Measurements from ENCODE around the gene PON3. TPM values are rescaled to one million over a fixed set of nuclear protein-coding genes. Genes with fewer than 3 reads are reported as not detected.

PON3 gene
- total and polyA plus RNA-seq, 2 of the 13 experiments (the other 11 are each of a cell fraction or from before 2014, with no cell fraction given): 23.6 to 37.8 TPM

DNA sequence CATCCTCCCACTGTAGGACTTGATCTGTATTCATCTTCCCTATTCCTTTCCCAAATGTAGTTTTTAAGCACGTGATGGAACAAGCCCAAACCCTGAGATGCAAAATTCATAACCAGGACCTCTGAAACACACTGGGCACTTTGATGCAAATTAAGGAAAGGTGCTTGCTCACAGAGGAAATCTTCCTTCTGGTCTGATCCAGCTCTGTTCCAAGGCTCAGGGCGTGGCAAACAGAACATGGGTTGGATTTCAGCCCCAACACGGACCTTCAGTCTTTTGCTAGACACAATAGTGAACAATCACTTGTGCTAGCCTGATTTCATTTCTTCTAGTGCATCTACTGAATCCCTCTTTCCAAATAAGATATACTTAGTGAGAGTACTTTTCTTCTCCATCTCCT, 27.9 kb downstream of the PON3 start:
- in situ Hi-C loops (cut with HindIII; ENCODE audit: extremely low pct_ligation_motif_present, low pct_unique_long_range_greater_than_20kb): no loop called here

More for the DNA sequence above, 27.9 kb downstream of the PON3 start:
- WGBS (ENCODE audit: low lambda C conversion rate): 97% methylated on average over 3 of the region's 3 CpGs
- TF ChIP-seq ZNF678 (CRISPR knock-in tag; IDR thresholded peaks at IDR 0.05): no peak
- TF ChIP-seq, protein P1, sequence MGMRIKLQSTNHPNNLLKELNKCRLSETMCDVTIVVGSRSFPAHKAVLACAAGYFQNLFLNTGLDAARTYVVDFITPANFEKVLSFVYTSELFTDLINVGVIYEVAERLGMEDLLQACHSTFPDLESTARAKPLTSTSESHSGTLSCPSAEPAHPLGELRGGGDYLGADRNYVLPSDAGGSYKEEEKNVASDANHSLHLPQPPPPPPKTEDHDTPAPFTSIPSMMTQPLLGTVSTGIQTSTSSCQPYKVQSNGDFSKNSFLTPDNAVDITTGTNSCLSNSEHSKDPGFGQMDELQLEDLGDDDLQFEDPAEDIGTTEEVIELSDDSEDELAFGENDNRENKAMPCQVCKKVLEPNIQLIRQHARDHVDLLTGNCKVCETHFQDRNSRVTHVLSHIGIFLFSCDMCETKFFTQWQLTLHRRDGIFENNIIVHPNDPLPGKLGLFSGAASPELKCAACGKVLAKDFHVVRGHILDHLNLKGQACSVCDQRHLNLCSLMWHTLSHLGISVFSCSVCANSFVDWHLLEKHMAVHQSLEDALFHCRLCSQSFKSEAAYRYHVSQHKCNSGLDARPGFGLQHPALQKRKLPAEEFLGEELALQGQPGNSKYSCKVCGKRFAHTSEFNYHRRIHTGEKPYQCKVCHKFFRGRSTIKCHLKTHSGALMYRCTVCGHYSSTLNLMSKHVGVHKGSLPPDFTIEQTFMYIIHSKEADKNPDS (CRISPR knock-in tag; IDR thresholded peaks at IDR 0.05): no peak
- no peak for TF ChIP-seq CENPT (CRISPR knock-in tag; IDR thresholded peaks at IDR 0.05; ENCODE audit: low read depth)
- no peak for TF ChIP-seq NFKB2 (CRISPR knock-in tag; IDR thresholded peaks at IDR 0.05; ENCODE audit: borderline replicate concordance)
- no peak for TF ChIP-seq ZNF124 (CRISPR knock-in tag; IDR thresholded peaks at IDR 0.05)
- no peak for TF ChIP-seq KLF16 (CRISPR knock-in tag; IDR thresholded peaks at IDR 0.05)
- TF ChIP-seq, protein P2, sequence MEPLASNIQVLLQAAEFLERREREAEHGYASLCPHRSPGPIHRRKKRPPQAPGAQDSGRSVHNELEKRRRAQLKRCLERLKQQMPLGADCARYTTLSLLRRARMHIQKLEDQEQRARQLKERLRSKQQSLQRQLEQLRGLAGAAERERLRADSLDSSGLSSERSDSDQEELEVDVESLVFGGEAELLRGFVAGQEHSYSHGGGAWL (CRISPR knock-in tag; IDR thresholded peaks at IDR 0.05): no peak
- TF ChIP-seq, protein P3, sequence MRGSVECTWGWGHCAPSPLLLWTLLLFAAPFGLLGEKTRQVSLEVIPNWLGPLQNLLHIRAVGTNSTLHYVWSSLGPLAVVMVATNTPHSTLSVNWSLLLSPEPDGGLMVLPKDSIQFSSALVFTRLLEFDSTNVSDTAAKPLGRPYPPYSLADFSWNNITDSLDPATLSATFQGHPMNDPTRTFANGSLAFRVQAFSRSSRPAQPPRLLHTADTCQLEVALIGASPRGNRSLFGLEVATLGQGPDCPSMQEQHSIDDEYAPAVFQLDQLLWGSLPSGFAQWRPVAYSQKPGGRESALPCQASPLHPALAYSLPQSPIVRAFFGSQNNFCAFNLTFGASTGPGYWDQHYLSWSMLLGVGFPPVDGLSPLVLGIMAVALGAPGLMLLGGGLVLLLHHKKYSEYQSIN (CRISPR knock-in tag; IDR thresholded peaks at IDR 0.05; ENCODE audit: borderline replicate concordance): no peak
- TF ChIP-seq TP53 (CRISPR knock-in tag; conservative IDR thresholded peaks at IDR 0.05): no peak
- TF ChIP-seq YEATS2 (CRISPR knock-in tag; IDR thresholded peaks at IDR 0.05; ENCODE audit: borderline replicate concordance): no peak
- no peak for TF ChIP-seq RELA (CRISPR knock-in tag; IDR thresholded peaks at IDR 0.05)
- TF ChIP-seq, protein P4, sequence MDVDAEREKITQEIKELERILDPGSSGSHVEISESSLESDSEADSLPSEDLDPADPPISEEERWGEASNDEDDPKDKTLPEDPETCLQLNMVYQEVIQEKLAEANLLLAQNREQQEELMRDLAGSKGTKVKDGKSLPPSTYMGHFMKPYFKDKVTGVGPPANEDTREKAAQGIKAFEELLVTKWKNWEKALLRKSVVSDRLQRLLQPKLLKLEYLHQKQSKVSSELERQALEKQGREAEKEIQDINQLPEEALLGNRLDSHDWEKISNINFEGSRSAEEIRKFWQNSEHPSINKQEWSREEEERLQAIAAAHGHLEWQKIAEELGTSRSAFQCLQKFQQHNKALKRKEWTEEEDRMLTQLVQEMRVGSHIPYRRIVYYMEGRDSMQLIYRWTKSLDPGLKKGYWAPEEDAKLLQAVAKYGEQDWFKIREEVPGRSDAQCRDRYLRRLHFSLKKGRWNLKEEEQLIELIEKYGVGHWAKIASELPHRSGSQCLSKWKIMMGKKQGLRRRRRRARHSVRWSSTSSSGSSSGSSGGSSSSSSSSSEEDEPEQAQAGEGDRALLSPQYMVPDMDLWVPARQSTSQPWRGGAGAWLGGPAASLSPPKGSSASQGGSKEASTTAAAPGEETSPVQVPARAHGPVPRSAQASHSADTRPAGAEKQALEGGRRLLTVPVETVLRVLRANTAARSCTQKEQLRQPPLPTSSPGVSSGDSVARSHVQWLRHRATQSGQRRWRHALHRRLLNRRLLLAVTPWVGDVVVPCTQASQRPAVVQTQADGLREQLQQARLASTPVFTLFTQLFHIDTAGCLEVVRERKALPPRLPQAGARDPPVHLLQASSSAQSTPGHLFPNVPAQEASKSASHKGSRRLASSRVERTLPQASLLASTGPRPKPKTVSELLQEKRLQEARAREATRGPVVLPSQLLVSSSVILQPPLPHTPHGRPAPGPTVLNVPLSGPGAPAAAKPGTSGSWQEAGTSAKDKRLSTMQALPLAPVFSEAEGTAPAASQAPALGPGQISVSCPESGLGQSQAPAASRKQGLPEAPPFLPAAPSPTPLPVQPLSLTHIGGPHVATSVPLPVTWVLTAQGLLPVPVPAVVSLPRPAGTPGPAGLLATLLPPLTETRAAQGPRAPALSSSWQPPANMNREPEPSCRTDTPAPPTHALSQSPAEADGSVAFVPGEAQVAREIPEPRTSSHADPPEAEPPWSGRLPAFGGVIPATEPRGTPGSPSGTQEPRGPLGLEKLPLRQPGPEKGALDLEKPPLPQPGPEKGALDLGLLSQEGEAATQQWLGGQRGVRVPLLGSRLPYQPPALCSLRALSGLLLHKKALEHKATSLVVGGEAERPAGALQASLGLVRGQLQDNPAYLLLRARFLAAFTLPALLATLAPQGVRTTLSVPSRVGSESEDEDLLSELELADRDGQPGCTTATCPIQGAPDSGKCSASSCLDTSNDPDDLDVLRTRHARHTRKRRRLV (CRISPR knock-in tag; IDR thresholded peaks at IDR 0.05): no peak
- Histone ChIP-seq H4K20me1 (ENCODE audit: insufficient read depth, low read length) (no peaks in the 10 kb centered on the region), H3K4me3 (replicated peaks in 1 of 3; ENCODE audit: insufficient read depth in 1 of 3, low read depth in 2 of 3, low read length in 3 of 3) (no peak overlapping the region), H2AFZ (ENCODE audit: low read length) (no peak overlapping the region), H3K27me3 (ENCODE audit: control insufficient read depth in 1 of 2, insufficient read depth in 2 of 2, low read length in 2 of 2) (no peaks in the 10 kb centered on the region), H3K36me3 (replicated peaks in 1 of 2; ENCODE audit: control insufficient read depth in 1 of 2, insufficient read depth in 2 of 2, low read length in 2 of 2) (peaks cover 0 to 8% of the 10 kb centered on the region in 2 experiments; a peak in 2 of 5 replicates), H3K4me1 (ENCODE audit: insufficient read depth, low read length) (no peaks in the 10 kb centered on the region), H3K4me2 (ENCODE audit: low read depth, low read length) (no peak overlapping the region), H3K9ac (ENCODE audit: insufficient read depth, low read depth, low read length) (no peak overlapping the region), H3K79me2 (ENCODE audit: insufficient read depth, low read length) (no peaks in the 10 kb centered on the region), H3K9me3 (ENCODE audit: low read length) (no peaks in the 10 kb centered on the region), H3K27ac (ENCODE audit: extremely low read length, insufficient read depth, low read length) (no peak overlapping the region)
- ChIA-PET POLR2A (no interaction called here), CTCF (ENCODE audit: low intra/inter-chr PET ratio, low total read pairs) (no interaction called here)
- no peak for DNase-seq (ENCODE audit: low spot score)
- no peak for FAIRE-seq
- no TSS peak for BruUV-seq (replicated peaks)
- ATAC-seq: no peak
- intact Hi-C loops (cut with micrococcal nuclease; ENCODE audit: unreplicated experiment): no loop called here

Data from HepG2 (cell line).